GM23248 (cell line): ENCODE results near the gene GABBR2. TPM values are rescaled to one million over a fixed set of nuclear protein-coding genes. Genes with fewer than 3 reads are reported as not detected.

ENCODE experiments used
- DNase-seq: peaks from one replicate; pipeline ENCODE4 v3.0.0-alpha.2; 2015
- H2AFZ ChIP-seq: fragments of 200-600 bp; sonication (generic); 2 replicates; pipeline ENCODE4 v1.6.1; 2016; ENCODE audit warnings: antibody characterized with exemption
- H3F3A ChIP-seq: fragments of 200-600 bp; sonication (generic); 2 replicates; pipeline ENCODE4 v1.6.1; 2016; ENCODE audit warnings: mild to moderate bottlenecking, antibody characterized with exemption, mixed run types; ENCODE audit not compliant: insufficient read depth
- H3K27ac ChIP-seq: fragments of 200-600 bp; sonication (generic); 2 replicates; pipeline ENCODE4 v1.5.1; 2016; ENCODE audit warnings: mild to moderate bottlenecking
- H3K27me3 ChIP-seq: fragments of 200-600 bp; sonication (generic); replicated peaks from 2 replicates; pipeline ENCODE4 v1.6.1; 2016; ENCODE audit warnings: mild to moderate bottlenecking; ENCODE audit not compliant: insufficient read depth
- H3K36me3 ChIP-seq: fragments of 200-600 bp; sonication (generic); 2 replicates; pipeline ENCODE4 v1.6.1; 2016; ENCODE audit warnings: low read depth, mild to moderate bottlenecking
- H3K4me1 ChIP-seq: fragments of 200-600 bp; sonication (generic); 2 replicates; pipeline ENCODE4 v1.6.1; 2016; ENCODE audit warnings: mild to moderate bottlenecking; ENCODE audit not compliant: insufficient read depth
- H3K4me2 ChIP-seq: fragments of 200-600 bp; sonication (generic); one replicate; pipeline ENCODE4 v1.6.1; 2016; ENCODE audit warnings: mild to moderate bottlenecking; ENCODE audit not compliant: unreplicated experiment
- H3K4me3 ChIP-seq: fragments of 200-600 bp; sonication (generic); 2 replicates; pipeline ENCODE4 v1.5.1; 2016; ENCODE audit warnings: mild to moderate bottlenecking
- H3K79me2 ChIP-seq: fragments of 200-600 bp; sonication (generic); 2 replicates; pipeline ENCODE4 v1.6.1; 2016; ENCODE audit warnings: mild to moderate bottlenecking; ENCODE audit not compliant: insufficient read depth
- H3K9ac ChIP-seq: fragments of 200-600 bp; sonication (generic); 2 replicates; pipeline ENCODE4 v1.6.1; 2016; ENCODE audit warnings: mild to moderate bottlenecking
- H3K9me2 ChIP-seq: fragments of 200-600 bp; sonication (generic); 2 replicates; pipeline ENCODE4 v1.6.1; 2016; ENCODE audit warnings: mixed run types, mild to moderate bottlenecking, moderate library complexity; ENCODE audit not compliant: insufficient read depth
- H3K9me3 ChIP-seq: fragments of 200-600 bp; sonication (generic); one replicate; pipeline ENCODE4 v1.6.1; 2017; ENCODE audit warnings: low read depth
- H4K20me1 ChIP-seq: fragments of 200-600 bp; sonication (generic); 2 replicates; pipeline ENCODE4 v1.6.0; 2016; ENCODE audit not compliant: insufficient read depth
- EZH2 ChIP-seq: fragments of 200-600 bp; sonication (generic); IDR thresholded peaks from 2 replicates; pipeline ENCODE4 v1.6.1; 2018; ENCODE audit warnings: antibody characterized with exemption, mild to moderate bottlenecking; ENCODE audit not compliant: insufficient read depth, poor library complexity, severe bottlenecking
- EZH2phosphoT487 ChIP-seq: fragments of 200-600 bp; sonication (generic); IDR thresholded peaks from 2 replicates; pipeline ENCODE4 v1.6.1; 2018; ENCODE audit warnings: antibody characterized with exemption, moderate library complexity, mild to moderate bottlenecking, low read depth; ENCODE audit not compliant: insufficient read depth
- WGBS, 2 experiments: methylation state at CpG; one replicate each; pipeline ENCODE4 v1.1.6; 2015 to 2017; ENCODE audit warnings: low lambda C conversion rate in 2 of 2, low coverage in 1 of 2; ENCODE audit errors: missing lambda C conversion rate in 2 of 2; 5-methylcytosine and 5-hydroxymethylcytosine counted together
- in situ Hi-C: fragments of 300-500 bp; cut with MboI; formaldehyde crosslinking; loops from 2 replicates; pipeline ENCODE4 v1.15.0; 2020
- polyA plus RNA-seq: library from polyadenylated mRNA; unstranded; fragments of >200 nt; fragmentation: Nextera tagmentation; extraction: Ambion mirVana; gene quantifications from 2 replicates; pipeline ENCODE4 v1.2.1, GENCODE V29; 2016
- total RNA-seq: library from RNA; depleted of rRNA; stranded (reverse); fragments of >200 nt; shearing (Covaris generic); gene quantifications from 2 replicates; pipeline ENCODE4 v1.2.3, GENCODE V29; 2014

GABBR2 gene
- total and polyA plus RNA-seq, 2 experiments from 2014 or later: 7.5 to 13.4 TPM

GRCh38 chr9:98719055-98719454 lies 10.3 kb upstream of the GABBR2 start:
- Histone ChIP-seq H4K20me1 (no peaks in the 10 kb centered on the region), H3K27me3 (peaks cover 15% of the 10 kb centered on the region), H3K4me3 (no peak overlapping the region), H3K9me2 (no peaks in the 10 kb centered on the region), H3K9me3 (no peaks in the 10 kb centered on the region), H2AFZ (no peak overlapping the region), H3F3A (no peaks in the 10 kb centered on the region), H3K79me2 (no peaks in the 10 kb centered on the region), H3K4me1 (no peaks in the 10 kb centered on the region), H3K36me3 (no peaks in the 10 kb centered on the region), H3K4me2 (no peak overlapping the region), H3K9ac (no peak overlapping the region), H3K27ac (no peak overlapping the region)
- no peak for TF ChIP-seq EZH2phosphoT487
- no peak for TF ChIP-seq EZH2
- DNase-seq: no peak
- WGBS, 2 experiments: 4 to 6% methylated on average over 2 of the region's 2 CpGs
- in situ Hi-C loops: no loop called here

GRCh38 chr9:98714833-98715232 lies 6.1 kb upstream of the GABBR2 start:
- H3K4me3 ChIP-seq: no peak overlapping the region
- WGBS, 2 experiments: 0 to 5% methylated on average over 1 of the region's 1 CpG
- H3K27ac ChIP-seq: no peak overlapping the region
- no peaks in the 10 kb centered on the region for H3K36me3 ChIP-seq
- in situ Hi-C loops: no loop called here
- no peak for DNase-seq
- no peak overlapping the region for H3K9ac ChIP-seq
- no peaks in the 10 kb centered on the region for H3K9me2 ChIP-seq
- no peaks in the 10 kb centered on the region for H4K20me1 ChIP-seq
- no peaks in the 10 kb centered on the region for H3K9me3 ChIP-seq
- no peaks in the 10 kb centered on the region for H3K79me2 ChIP-seq
- H3K4me2 ChIP-seq: no peak overlapping the region
- peaks cover 23% of the 10 kb centered on the region for H3K27me3 ChIP-seq
- H3K4me1 ChIP-seq: no peaks in the 10 kb centered on the region
- no peak overlapping the region for H2AFZ ChIP-seq
- no peak for TF ChIP-seq EZH2phosphoT487
- H3F3A ChIP-seq: peaks cover 4% of the 10 kb centered on the region; the same call in 1 of the 2 replicates

- Histone ChIP-seq H3K79me2 (no peaks in the 10 kb centered on the region), H3K9me2 (no peaks in the 10 kb centered on the region), H2AFZ (no peak overlapping the region), H3K4me2 (no peak overlapping the region), H3K4me3 (no peak overlapping the region), H3K9me3 (no peaks in the 10 kb centered on the region), H3K27me3 (peaks cover 18% of the 10 kb centered on the region), H3K4me1 (no peaks in the 10 kb centered on the region), H3F3A (peaks cover 4% of the 10 kb centered on the region; the same call in 1 of the 2 replicates), H3K9ac (no peak overlapping the region), H3K27ac (no peak overlapping the region), H4K20me1 (no peaks in the 10 kb centered on the region), H3K36me3 (no peaks in the 10 kb centered on the region)
- no peak for DNase-seq
- no peak for TF ChIP-seq EZH2
- TF ChIP-seq EZH2phosphoT487: no peak
- in situ Hi-C loops: no loop called here
Measured at GRCh38 chr9:98712987-98713386, 4.3 kb upstream of the GABBR2 start.

GRCh38 chr9:98709968-98710965 lies 1.5 kb upstream of the GABBR2 start:
- H3K4me2 ChIP-seq: no peak overlapping the region
- H3K9me3 ChIP-seq: no peaks in the 10 kb centered on the region
- in situ Hi-C loops: no loop called here
- no peaks in the 10 kb centered on the region for H4K20me1 ChIP-seq
- no peak overlapping the region for H3K27ac ChIP-seq
- H3K9me2 ChIP-seq: no peaks in the 10 kb centered on the region
- H3K36me3 ChIP-seq: no peaks in the 10 kb centered on the region
- peaks cover 12% of the 10 kb centered on the region; the same call in 1 of the 2 replicates for H3K4me1 ChIP-seq
- H2AFZ ChIP-seq: no peak overlapping the region
- peaks cover 19% of the 10 kb centered on the region for H3F3A ChIP-seq
- H3K4me3 ChIP-seq: no peak overlapping the region
- DNase-seq: peak; percentile 83
- TF ChIP-seq EZH2 (no peak), EZH2phosphoT487 (no peak)
- peaks cover 4% of the 10 kb centered on the region; the same call in 1 of the 2 replicates for H3K79me2 ChIP-seq
- 53 to 58% methylated on average over 14 of the region's 14 CpGs for WGBS, 2 experiments
- H3K9ac ChIP-seq: no peak overlapping the region
- H3K27me3 ChIP-seq: peaks cover 15% of the 10 kb centered on the region; the same call in 1 of the 2 replicates
